A673 (cell line): ENCODE measurements around the gene PROM1. TPM values are rescaled to one million over a fixed set of nuclear protein-coding genes. Genes with fewer than 3 reads are reported as not detected.

Source experiments
- BruUV-seq: library from RNA; stranded (reverse); fragments of 400-500 nt; replicated peaks from 2 replicates; lab custom pipeline; 2021; lab: Mats Ljungman, UMichigan
- CTCF ChIA-PET: fragments of 300-600 bp; sonication (Branson Sonifier 250); formaldehyde crosslinking; loops from one replicate; lab custom pipeline; 2022; ENCODE audit warnings: antibody characterized with exemption; lab: Charles Lee
- POLR2A ChIA-PET: fragments of 300-600 bp; sonication (Branson Sonifier 250); formaldehyde crosslinking; loops from one replicate; lab custom pipeline; 2022; ENCODE audit warnings: antibody characterized with exemption; ENCODE audit not compliant: low non-redundant PET; lab: Charles Lee
- DNase-seq: peaks from one replicate; pipeline ENCODE4 v3.0.0-alpha.2; 2015; ENCODE audit warnings: low spot score
- H3K27ac ChIP-seq: fragments of 200-600 bp; sonication (generic); 2 replicates; pipeline ENCODE4 v1.5.1; 2016; ENCODE audit warnings: mixed run types, low read depth, mild to moderate bottlenecking, mixed read lengths, antibody characterized with exemption, low read length; ENCODE audit not compliant: poor library complexity, severe bottlenecking
- H3K27me3 ChIP-seq: fragments of 200-600 bp; sonication (generic); replicated peaks from 2 replicates; pipeline ENCODE4 v1.6.1; 2017; ENCODE audit warnings: mixed run types, low read depth, mild to moderate bottlenecking, mixed read lengths, antibody characterized with exemption, low read length; ENCODE audit not compliant: insufficient read depth, poor library complexity
- H3K36me3 ChIP-seq: fragments of 200-600 bp; sonication (generic); 2 replicates; pipeline ENCODE4 v1.6.1; 2016; ENCODE audit warnings: mixed run types, mild to moderate bottlenecking, mixed read lengths, antibody characterized with exemption, low read length; ENCODE audit not compliant: insufficient read depth, poor library complexity, severe bottlenecking
- H3K4me1 ChIP-seq: fragments of 200-600 bp; sonication (generic); 2 replicates; pipeline ENCODE4 v1.6.1; 2017; ENCODE audit warnings: mixed run types, mild to moderate bottlenecking, mixed read lengths, antibody characterized with exemption, low read length; ENCODE audit not compliant: insufficient read depth, poor library complexity, severe bottlenecking
- H3K4me3 ChIP-seq: fragments of 200-600 bp; sonication (generic); 2 replicates; pipeline ENCODE4 v1.5.1; 2016; ENCODE audit warnings: low read depth, mixed run types, mild to moderate bottlenecking, mixed read lengths, low read length; ENCODE audit not compliant: poor library complexity, severe bottlenecking
- H3K9me3 ChIP-seq: fragments of 200-600 bp; sonication (generic); 2 replicates; pipeline ENCODE4 v1.6.1; 2016; ENCODE audit warnings: mixed run types, low read depth, mild to moderate bottlenecking, mixed read lengths, antibody characterized with exemption, low read length; ENCODE audit not compliant: poor library complexity, severe bottlenecking
- CTCF ChIP-seq: fragments of 300-800, 200-600 bp; sonication (generic); conservative IDR thresholded peaks from 2 replicates; pipeline ENCODE4 v1.5.1; 2017; ENCODE audit warnings: low read depth, mild to moderate bottlenecking, antibody characterized with exemption, low read length, moderate library complexity, mixed read lengths
- EZH2 ChIP-seq: fragments of 200-600 bp; sonication (generic); IDR thresholded peaks from 2 replicates; pipeline ENCODE4 v1.6.1; 2017; ENCODE audit warnings: borderline replicate concordance, low read depth, mild to moderate bottlenecking, mixed read lengths, antibody characterized with exemption, low read length; ENCODE audit not compliant: poor library complexity, severe bottlenecking
- intact Hi-C: fragments of 100-400 bp; cut with micrococcal nuclease; formaldehyde crosslinking; loops from one replicate; pipeline ENCODE4 v1.10.0; 2022; ENCODE audit not compliant: unreplicated experiment
- total RNA-seq: library from RNA; stranded (reverse); gene quantifications from 2 replicates; pipeline ENCODE4 v1.2.3, GENCODE V29; 2021

PROM1 gene
- total RNA-seq, 1 experiment from 2014 or later, result 13.9 TPM

DNA sequence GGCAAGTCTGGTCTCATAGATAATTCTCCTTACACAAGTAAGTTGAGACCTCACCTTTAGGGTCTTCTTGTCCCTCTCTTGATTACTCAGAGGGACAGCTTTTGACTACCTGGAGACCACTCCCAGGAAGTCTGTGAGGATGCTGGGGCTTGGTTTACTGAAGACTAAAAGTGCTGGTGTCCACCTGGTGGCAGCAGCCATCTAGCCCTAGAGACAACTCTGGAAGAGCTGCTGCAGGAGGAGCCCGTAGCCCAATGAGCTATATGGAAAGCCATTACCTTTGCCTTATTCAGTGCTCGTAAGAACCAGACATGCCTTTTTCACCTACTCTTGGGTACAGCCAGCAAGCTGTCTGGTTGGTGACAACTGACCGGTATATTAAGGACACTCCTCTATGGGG, 128.2 kb downstream of the PROM1 start:
- Histone ChIP-seq H3K4me1 (no peaks in the 10 kb centered on the region), H3K27ac (no peak overlapping the region), H3K9me3 (no peaks in the 10 kb centered on the region), H3K36me3 (no peaks in the 10 kb centered on the region), H3K4me3 (no peak overlapping the region), H3K27me3 (no peaks in the 10 kb centered on the region)
- intact Hi-C loops, result loop anchor here (1.0 to 2.0 kb wide), 4 partner anchors 73 to 477 kb away; no protein-coding TSS in a partner anchor
- POLR2A ChIA-PET, result no interaction called here
- CTCF ChIA-PET, result interaction anchor here (0.6 to 1.7 kb wide), 11 partner anchors 22 to 476 kb away, joined by 3 to 89 read pairs (median 4); no protein-coding TSS in a partner anchor
- peak; percentile 19 for DNase-seq
- BruUV-seq, result no TSS peak
- TF ChIP-seq EZH2 (no peak), CTCF (no peak)

DNA sequence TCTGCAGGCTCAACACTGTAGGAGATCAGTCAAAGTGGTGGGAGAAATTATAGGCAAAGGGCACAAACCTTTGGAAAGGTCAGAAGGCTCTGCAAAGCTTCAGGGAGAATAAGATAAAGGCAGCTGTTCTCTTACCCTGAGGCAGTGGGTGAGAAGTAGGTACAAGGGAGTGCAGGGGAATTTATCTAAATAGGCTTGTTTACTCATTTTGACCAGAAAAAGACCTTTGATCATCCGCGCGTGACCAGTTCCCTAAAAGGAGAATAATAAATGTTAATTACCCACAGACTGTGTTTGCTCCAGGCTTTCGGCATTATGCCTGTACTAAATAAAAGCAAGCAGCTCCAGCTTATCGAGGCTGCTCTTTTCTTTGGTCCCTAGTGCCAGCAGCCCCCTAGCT, 130.2 kb downstream of the PROM1 start:
- no peaks in the 10 kb centered on the region for H3K36me3 ChIP-seq
- CTCF ChIA-PET, result interaction anchor here (0.6 kb wide), 1 partner anchor 148 kb away, joined by 3 read pairs; no protein-coding TSS in a partner anchor
- POLR2A ChIA-PET, result no interaction called here
- H3K9me3 ChIP-seq, result no peaks in the 10 kb centered on the region
- DNase-seq, result no peak
- H3K4me1 ChIP-seq, result no peaks in the 10 kb centered on the region
- no peaks in the 10 kb centered on the region for H3K27me3 ChIP-seq
- TF ChIP-seq EZH2 (no peak), CTCF (no peak)
- H3K27ac ChIP-seq, result no peak overlapping the region
- no TSS peak for BruUV-seq
- no peak overlapping the region for H3K4me3 ChIP-seq
- intact Hi-C loops, result no loop called here

DNA sequence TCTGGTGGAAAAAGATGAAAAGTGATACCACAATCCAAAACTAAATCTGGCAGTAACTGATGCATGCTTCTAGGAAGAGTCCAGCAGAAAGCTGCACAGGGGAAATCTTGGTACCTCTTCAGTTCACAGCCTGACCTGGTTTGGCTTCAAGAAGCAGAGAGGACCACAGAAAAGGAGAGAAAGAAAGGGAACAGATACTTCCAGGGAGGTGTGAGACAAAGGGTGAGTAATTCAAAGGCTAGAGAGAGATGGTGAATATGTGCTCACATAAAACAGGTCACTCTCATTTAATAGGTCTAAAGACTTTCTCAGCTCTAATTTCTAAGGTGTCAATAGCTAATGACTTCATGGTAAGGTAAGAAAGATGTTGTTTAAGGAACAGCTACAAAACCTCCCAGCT, 132.0 kb downstream of the PROM1 start:
- no peak for DNase-seq
- no TSS peak for BruUV-seq
- H3K9me3 ChIP-seq, result no peaks in the 10 kb centered on the region
- intact Hi-C loops, result no loop called here
- no peaks in the 10 kb centered on the region for H3K27me3 ChIP-seq
- no peak overlapping the region for H3K27ac ChIP-seq
- no peaks in the 10 kb centered on the region for H3K4me1 ChIP-seq
- no peaks in the 10 kb centered on the region for H3K36me3 ChIP-seq
- H3K4me3 ChIP-seq, result no peak overlapping the region
- POLR2A ChIA-PET, result no interaction called here
- CTCF ChIA-PET, result no interaction called here
- TF ChIP-seq CTCF, result no peak
- no peak for TF ChIP-seq EZH2
